ENCODE results near the gene APOBEC4. TPM values are rescaled to one million over a fixed set of nuclear protein-coding genes. Genes with fewer than 3 reads are reported as not detected.

The APOBEC4 gene
- total and polyA plus RNA-seq, 2 experiments from 2014 or later, result 0.37 TPM; not detected in 1

DNA sequence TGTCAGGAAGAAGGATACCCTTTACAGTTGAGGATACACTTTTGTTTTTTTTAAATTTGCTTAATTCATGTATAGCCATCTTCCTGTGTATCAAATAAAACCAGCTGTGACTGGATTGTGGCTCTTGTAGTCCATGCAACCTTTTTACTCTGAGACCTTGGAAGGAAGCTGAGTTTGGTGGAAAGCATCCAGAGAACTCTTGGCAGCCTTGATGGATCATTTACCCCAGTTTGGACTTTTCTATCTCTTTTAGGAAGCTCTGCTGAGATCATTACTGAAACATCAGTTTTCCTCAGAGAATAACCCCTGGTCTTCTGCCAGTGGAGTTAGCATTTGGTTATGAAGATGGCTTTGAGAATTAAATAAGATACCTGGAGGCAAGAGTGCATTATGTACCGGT is 21.2 kb upstream of the APOBEC4 start:
- WGBS (ENCODE audit: low lambda C conversion rate, missing lambda C conversion rate), result 89% methylated on average over 1 of the region's 1 CpG
- Histone ChIP-seq H3K4me3 (no peak overlapping the region), H3K36me3 (replicated peaks; ENCODE audit: insufficient read depth, low read depth) (no peaks in the 10 kb centered on the region), H3K4me2 (no peak overlapping the region), H3K4me1 (ENCODE audit: insufficient read depth) (peaks cover 3% of the 10 kb centered on the region), H3K27ac (no peak overlapping the region), H3K9me2 (replicated peaks; ENCODE audit: insufficient read depth) (no peaks in the 10 kb centered on the region), H3K27me3 (no peaks in the 10 kb centered on the region), H4K20me1 (ENCODE audit: insufficient read depth, poor library complexity, severe bottlenecking) (no peaks in the 10 kb centered on the region), H3K9me3 (ENCODE audit: low read depth) (no peaks in the 10 kb centered on the region), H3K79me2 (no peaks in the 10 kb centered on the region), H2AFZ (no peak overlapping the region)
- no peak for DNase-seq (ENCODE audit: low spot score)
- TF ChIP-seq CTCF (IDR thresholded peaks at IDR 0.05; ENCODE audit: poor library complexity) (no peak), EZH2 (IDR thresholded peaks at IDR 0.05; ENCODE audit: borderline replicate concordance) (no peak), EZH2phosphoT487 (IDR thresholded peaks at IDR 0.05; ENCODE audit: low read depth, severe bottlenecking, unreplicated experiment) (no peak)

DNA sequence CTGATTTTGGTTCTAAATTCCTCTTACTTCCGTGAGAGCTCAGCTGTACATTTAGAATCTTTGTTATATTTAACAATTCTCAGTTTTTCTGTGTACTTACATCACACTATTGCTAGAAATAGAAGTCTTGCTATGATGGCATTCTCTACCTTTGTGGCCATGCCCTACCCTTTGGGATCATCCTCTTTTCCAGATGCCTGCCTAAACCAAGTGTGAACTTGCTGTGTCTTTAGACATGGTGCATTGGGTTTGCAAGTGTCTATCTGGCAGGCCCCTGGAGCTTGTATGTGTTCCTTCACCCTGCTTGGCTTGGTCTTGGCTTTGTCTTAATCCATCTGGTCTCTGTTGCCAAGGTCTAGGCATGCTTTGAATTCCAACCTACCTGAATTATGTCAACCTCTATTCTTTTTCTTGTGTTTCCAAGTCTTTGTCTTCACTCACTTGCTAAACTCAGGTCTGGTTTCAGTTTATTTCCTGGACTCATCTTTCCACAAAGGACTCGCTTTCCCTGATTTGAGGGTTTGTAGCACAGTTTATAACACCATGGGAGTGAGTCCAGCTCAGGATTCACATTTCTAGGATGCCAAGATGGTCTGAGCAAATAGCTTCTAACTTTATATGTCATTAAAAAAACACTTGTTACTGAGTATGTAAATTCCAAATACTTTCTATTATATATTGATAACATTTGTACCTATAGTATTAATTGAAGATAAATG is 20.6 kb upstream of the APOBEC4 start:
- H3K27ac ChIP-seq, result no peak overlapping the region
- H3K79me2 ChIP-seq, result no peaks in the 10 kb centered on the region
- no peaks in the 10 kb centered on the region for H3K9me2 ChIP-seq (replicated peaks; ENCODE audit: insufficient read depth)
- no peaks in the 10 kb centered on the region for H3K27me3 ChIP-seq
- H3K4me3 ChIP-seq, result no peak overlapping the region
- 96% methylated on average over 2 of the region's 2 CpGs for WGBS (ENCODE audit: low lambda C conversion rate, missing lambda C conversion rate)
- DNase-seq (ENCODE audit: low spot score), result no peak
- H4K20me1 ChIP-seq (ENCODE audit: insufficient read depth, poor library complexity, severe bottlenecking), result no peaks in the 10 kb centered on the region
- H2AFZ ChIP-seq, result no peak overlapping the region
- H3K4me1 ChIP-seq (ENCODE audit: insufficient read depth), result peaks cover 3% of the 10 kb centered on the region
- H3K9me3 ChIP-seq (ENCODE audit: low read depth), result no peaks in the 10 kb centered on the region
- no peak for TF ChIP-seq EZH2phosphoT487 (IDR thresholded peaks at IDR 0.05; ENCODE audit: low read depth, severe bottlenecking, unreplicated experiment)
- TF ChIP-seq CTCF (IDR thresholded peaks at IDR 0.05; ENCODE audit: poor library complexity), result no peak
- no peak for TF ChIP-seq EZH2 (IDR thresholded peaks at IDR 0.05; ENCODE audit: borderline replicate concordance)
- no peak overlapping the region for H3K4me2 ChIP-seq
- H3K36me3 ChIP-seq (replicated peaks; ENCODE audit: insufficient read depth, low read depth), result no peaks in the 10 kb centered on the region

DNA sequence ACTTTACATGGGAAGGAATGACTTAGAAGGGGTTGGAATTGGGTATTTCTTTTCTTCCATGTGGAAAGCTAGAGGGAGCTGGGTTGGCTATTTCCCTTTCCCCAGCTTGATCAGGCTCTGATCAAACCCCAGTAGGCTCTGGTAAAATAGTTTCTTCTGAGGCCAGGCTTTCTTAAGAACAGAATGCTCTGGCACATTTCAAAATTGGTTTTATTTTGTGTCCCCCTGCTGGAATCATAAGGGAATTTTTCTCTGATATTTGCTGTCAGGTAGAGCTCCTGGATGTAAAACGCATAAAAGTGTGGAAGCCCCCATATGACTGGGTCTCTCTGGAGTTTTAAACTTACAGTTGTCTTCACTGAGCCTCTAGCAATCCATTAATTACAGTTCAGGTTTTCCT is 17.1 kb upstream of the APOBEC4 start:
- H3K36me3 ChIP-seq (replicated peaks; ENCODE audit: insufficient read depth, low read depth), result no peaks in the 10 kb centered on the region
- TF ChIP-seq EZH2 (IDR thresholded peaks at IDR 0.05; ENCODE audit: borderline replicate concordance) (no peak), CTCF (IDR thresholded peaks at IDR 0.05; ENCODE audit: poor library complexity) (no peak), EZH2phosphoT487 (IDR thresholded peaks at IDR 0.05; ENCODE audit: low read depth, severe bottlenecking, unreplicated experiment) (no peak)
- DNase-seq (ENCODE audit: low spot score), result no peak
- no peaks in the 10 kb centered on the region for H3K27me3 ChIP-seq
- H3K4me3 ChIP-seq, result no peak overlapping the region
- H3K9me2 ChIP-seq (replicated peaks; ENCODE audit: insufficient read depth), result no peaks in the 10 kb centered on the region
- H3K4me2 ChIP-seq, result no peak overlapping the region
- WGBS (ENCODE audit: low lambda C conversion rate, missing lambda C conversion rate), result 88% methylated on average over 1 of the region's 1 CpG
- no peaks in the 10 kb centered on the region for H3K4me1 ChIP-seq (ENCODE audit: insufficient read depth)
- H2AFZ ChIP-seq, result no peak overlapping the region
- H4K20me1 ChIP-seq (ENCODE audit: insufficient read depth, poor library complexity, severe bottlenecking), result no peaks in the 10 kb centered on the region
- no peak overlapping the region for H3K27ac ChIP-seq
- H3K9me3 ChIP-seq (ENCODE audit: low read depth), result no peaks in the 10 kb centered on the region
- no peaks in the 10 kb centered on the region for H3K79me2 ChIP-seq

Measured in hepatocyte (in vitro differentiated cells).